ENCODE results near the gene SH2B3.

SH2B3 gene

GRCh38 chr12:111405859-111406473 is at the start of gene SH2B3:
Gene SH2B3 (plus strand): TSS chr12:111405923. CDS start chr12:111418146, 12,223 bp downstream.
- peak within 1 kb of the TSS; percentile 72 to 83 for H3K9ac ChIP-seq (ENCODE audit: low read length in 2 of 2)

GRCh38 chr12:111359231-111359913 is 46.4 kb upstream of the SH2B3 start:
- Histone ChIP-seq H3K9me3 (ENCODE audit: control insufficient read depth in 2 of 2, low read length in 2 of 2) (no peaks in the 10 kb centered on the region), H3K27ac (ENCODE audit: low read length) (no peak overlapping the region), H3K9ac (ENCODE audit: low read length in 2 of 2) (no peak overlapping the region), H3K27me3 (ENCODE audit: control insufficient read depth in 1 of 2, insufficient read depth in 2 of 2, low read length in 2 of 2) (peaks cover 0 to 6% of the 10 kb centered on the region in 2 donors), H3K4me1 (ENCODE audit: control insufficient read depth, insufficient read depth, low read length) (peaks cover 3% of the 10 kb centered on the region), H3K4me3 (ENCODE audit: low read length in 2 of 2) (no peak overlapping the region), H3K36me3 (ENCODE audit: control insufficient read depth in 2 of 2, insufficient read depth in 2 of 2, low read length in 2 of 2) (peaks cover 0 to 9% of the 10 kb centered on the region in 2 donors)

More at GRCh38 chr12:111405859-111406473, at the start of gene SH2B3:
- Histone ChIP-seq H3K9me3 (ENCODE audit: control insufficient read depth in 2 of 2, low read length in 2 of 2) (no peaks in the 10 kb centered on the region), H3K4me1 (ENCODE audit: control insufficient read depth, insufficient read depth, low read length) (peaks cover 57% of the 10 kb centered on the region), H3K27me3 (ENCODE audit: control insufficient read depth in 1 of 2, insufficient read depth in 2 of 2, low read length in 2 of 2) (no peaks in the 10 kb centered on the region), H3K4me3 (ENCODE audit: low read length in 2 of 2) (peak within 1 kb of the TSS; percentile 84 to 90), H3K36me3 (ENCODE audit: control insufficient read depth in 2 of 2, insufficient read depth in 2 of 2, low read length in 2 of 2) (no peaks in the 10 kb centered on the region), H3K27ac (ENCODE audit: low read length) (peak within 1 kb of the TSS; percentile 70)

DNA sequence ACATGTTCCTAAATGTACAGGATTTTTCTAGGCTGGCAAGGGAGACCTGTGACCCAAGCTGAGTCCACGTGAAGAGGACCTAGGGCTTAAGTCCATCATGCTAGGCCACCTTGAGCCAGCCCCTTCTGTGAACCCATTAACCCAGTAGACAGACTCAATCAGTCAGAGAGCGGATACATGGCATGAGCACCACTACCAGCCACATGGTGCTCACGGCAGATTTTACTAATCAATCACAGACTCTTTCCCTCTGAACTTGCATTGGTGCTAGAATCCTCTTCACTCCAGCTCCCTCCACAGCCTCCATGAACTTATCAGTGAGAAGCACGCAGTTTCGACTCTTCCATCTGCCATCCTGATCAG is 45.8 kb upstream of the SH2B3 start:
- H3K4me1 ChIP-seq (ENCODE audit: control insufficient read depth, insufficient read depth, low read length) = peaks cover 3% of the 10 kb centered on the region
- H3K9ac ChIP-seq (ENCODE audit: low read length in 2 of 2) = no peak overlapping the region
- peaks cover 1 to 11% of the 10 kb centered on the region in 2 donors for H3K36me3 ChIP-seq (ENCODE audit: control insufficient read depth in 2 of 2, insufficient read depth in 2 of 2, low read length in 2 of 2)
- peaks cover 0 to 6% of the 10 kb centered on the region in 2 donors for H3K27me3 ChIP-seq (ENCODE audit: control insufficient read depth in 1 of 2, insufficient read depth in 2 of 2, low read length in 2 of 2)
- H3K27ac ChIP-seq (ENCODE audit: low read length) = no peak overlapping the region
- H3K4me3 ChIP-seq (ENCODE audit: low read length in 2 of 2) = no peak overlapping the region
- no peaks in the 10 kb centered on the region for H3K9me3 ChIP-seq (ENCODE audit: control insufficient read depth in 2 of 2, low read length in 2 of 2)

GRCh38 chr12:111360325-111360930 is 45.3 kb upstream of the SH2B3 start:
- H3K4me1 ChIP-seq (ENCODE audit: control insufficient read depth, insufficient read depth, low read length) = peaks cover 3% of the 10 kb centered on the region
- H3K27ac ChIP-seq (ENCODE audit: low read length) = no peak overlapping the region
- peaks cover 0 to 6% of the 10 kb centered on the region in 2 donors for H3K27me3 ChIP-seq (ENCODE audit: control insufficient read depth in 1 of 2, insufficient read depth in 2 of 2, low read length in 2 of 2)
- no peak overlapping the region for H3K9ac ChIP-seq (ENCODE audit: low read length in 2 of 2)
- no peaks in the 10 kb centered on the region for H3K9me3 ChIP-seq (ENCODE audit: control insufficient read depth in 2 of 2, low read length in 2 of 2)
- peaks cover 6 to 13% of the 10 kb centered on the region in 2 donors for H3K36me3 ChIP-seq (ENCODE audit: control insufficient read depth in 2 of 2, insufficient read depth in 2 of 2, low read length in 2 of 2)
- no peak overlapping the region for H3K4me3 ChIP-seq (ENCODE audit: low read length in 2 of 2)

GRCh38 chr12:111361073-111361716 is 44.5 kb upstream of the SH2B3 start:
- peaks cover 3% of the 10 kb centered on the region for H3K4me1 ChIP-seq (ENCODE audit: control insufficient read depth, insufficient read depth, low read length)
- no peak overlapping the region for H3K27ac ChIP-seq (ENCODE audit: low read length)
- H3K9me3 ChIP-seq (ENCODE audit: control insufficient read depth in 2 of 2, low read length in 2 of 2) = no peaks in the 10 kb centered on the region
- H3K9ac ChIP-seq (ENCODE audit: low read length in 2 of 2) = no peak overlapping the region
- peaks cover 0 to 6% of the 10 kb centered on the region in 2 donors for H3K27me3 ChIP-seq (ENCODE audit: control insufficient read depth in 1 of 2, insufficient read depth in 2 of 2, low read length in 2 of 2)
- H3K36me3 ChIP-seq (ENCODE audit: control insufficient read depth in 2 of 2, insufficient read depth in 2 of 2, low read length in 2 of 2) = peaks cover 7 to 13% of the 10 kb centered on the region in 2 donors
- no peak overlapping the region for H3K4me3 ChIP-seq (ENCODE audit: low read length in 2 of 2)

- Histone ChIP-seq H3K36me3 (ENCODE audit: control insufficient read depth in 2 of 2, insufficient read depth in 2 of 2, low read length in 2 of 2) (peaks cover 7 to 13% of the 10 kb centered on the region in 2 donors), H3K27ac (ENCODE audit: low read length) (no peak overlapping the region), H3K4me1 (ENCODE audit: control insufficient read depth, insufficient read depth, low read length) (peaks cover 3% of the 10 kb centered on the region), H3K4me3 (ENCODE audit: low read length in 2 of 2) (no peak overlapping the region), H3K9me3 (ENCODE audit: control insufficient read depth in 2 of 2, low read length in 2 of 2) (no peaks in the 10 kb centered on the region), H3K27me3 (ENCODE audit: control insufficient read depth in 1 of 2, insufficient read depth in 2 of 2, low read length in 2 of 2) (peaks cover 0 to 6% of the 10 kb centered on the region in 2 donors), H3K9ac (ENCODE audit: low read length in 2 of 2) (no peak overlapping the region)
Measured at GRCh38 chr12:111361717-111362576, 43.8 kb upstream of the SH2B3 start.

GRCh38 chr12:111362687-111363475 is 42.8 kb upstream of the SH2B3 start:
- Histone ChIP-seq H3K27me3 (ENCODE audit: control insufficient read depth in 1 of 2, insufficient read depth in 2 of 2, low read length in 2 of 2) (peaks cover 0 to 6% of the 10 kb centered on the region in 2 donors), H3K9me3 (ENCODE audit: control insufficient read depth in 2 of 2, low read length in 2 of 2) (no peaks in the 10 kb centered on the region), H3K36me3 (ENCODE audit: control insufficient read depth in 2 of 2, insufficient read depth in 2 of 2, low read length in 2 of 2) (peaks cover 7 to 13% of the 10 kb centered on the region in 2 donors), H3K9ac (ENCODE audit: low read length in 2 of 2) (no peak overlapping the region), H3K4me1 (ENCODE audit: control insufficient read depth, insufficient read depth, low read length) (peaks cover 9% of the 10 kb centered on the region), H3K27ac (ENCODE audit: low read length) (no peak overlapping the region), H3K4me3 (ENCODE audit: low read length in 2 of 2) (no peak overlapping the region)

DNA sequence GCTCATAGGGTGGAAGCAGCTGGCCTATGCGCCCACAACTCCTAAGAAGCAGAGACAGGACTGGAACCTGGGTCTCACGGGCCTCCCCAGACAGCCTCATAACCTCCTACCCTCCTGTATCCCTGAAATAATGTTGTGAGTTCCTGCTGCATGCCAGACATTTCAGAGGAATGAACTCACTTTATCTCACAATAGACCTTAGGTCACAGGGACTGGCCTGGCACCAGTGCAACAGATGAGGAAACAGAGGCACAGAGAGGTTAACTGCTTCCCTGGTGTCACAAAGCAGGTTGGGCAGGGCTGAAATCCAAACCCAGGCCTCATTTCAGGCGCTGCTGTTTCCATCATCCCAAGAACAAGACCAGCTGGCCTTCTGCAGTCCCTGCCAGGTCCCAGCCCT is 42.1 kb upstream of the SH2B3 start:
- no peak overlapping the region for H3K27ac ChIP-seq (ENCODE audit: low read length)
- H3K36me3 ChIP-seq (ENCODE audit: control insufficient read depth in 2 of 2, insufficient read depth in 2 of 2, low read length in 2 of 2) = peaks cover 7 to 13% of the 10 kb centered on the region in 2 donors
- H3K9ac ChIP-seq (ENCODE audit: low read length in 2 of 2) = no peak overlapping the region
- peaks cover 0 to 3% of the 10 kb centered on the region in 2 donors for H3K27me3 ChIP-seq (ENCODE audit: control insufficient read depth in 1 of 2, insufficient read depth in 2 of 2, low read length in 2 of 2)
- no peak overlapping the region for H3K4me3 ChIP-seq (ENCODE audit: low read length in 2 of 2)
- H3K4me1 ChIP-seq (ENCODE audit: control insufficient read depth, insufficient read depth, low read length) = peaks cover 16% of the 10 kb centered on the region
- no peaks in the 10 kb centered on the region for H3K9me3 ChIP-seq (ENCODE audit: control insufficient read depth in 2 of 2, low read length in 2 of 2)

DNA sequence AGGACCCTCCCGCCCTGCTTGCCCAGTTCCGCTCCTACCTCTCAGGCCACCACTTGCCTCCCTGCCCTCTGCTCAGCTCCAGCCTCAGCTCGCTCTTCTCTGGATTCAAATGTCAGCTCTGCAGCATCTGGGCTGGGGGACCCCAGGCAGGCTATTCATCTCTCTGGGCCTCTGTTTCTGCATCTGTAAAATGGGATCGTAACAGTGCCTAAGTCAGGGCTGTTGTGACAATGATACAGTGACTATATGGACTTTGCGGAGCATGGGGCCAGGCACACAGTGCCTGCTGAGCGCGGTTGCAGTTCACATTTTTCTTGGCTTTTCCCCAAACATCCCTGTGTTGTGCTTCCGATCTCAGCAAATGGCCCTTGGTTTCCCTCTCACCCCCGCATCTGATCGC is 39.6 kb upstream of the SH2B3 start:
- Histone ChIP-seq H3K27me3 (ENCODE audit: control insufficient read depth in 1 of 2, insufficient read depth in 2 of 2, low read length in 2 of 2) (no peaks in the 10 kb centered on the region), H3K4me3 (ENCODE audit: low read length in 2 of 2) (no peak overlapping the region), H3K27ac (ENCODE audit: low read length) (no peak overlapping the region), H3K9ac (ENCODE audit: low read length in 2 of 2) (no peak overlapping the region), H3K4me1 (ENCODE audit: control insufficient read depth, insufficient read depth, low read length) (peaks cover 28% of the 10 kb centered on the region), H3K36me3 (ENCODE audit: control insufficient read depth in 2 of 2, insufficient read depth in 2 of 2, low read length in 2 of 2) (peaks cover 7 to 13% of the 10 kb centered on the region in 2 donors), H3K9me3 (ENCODE audit: control insufficient read depth in 2 of 2, low read length in 2 of 2) (no peaks in the 10 kb centered on the region)
